K562 (cell line): ENCODE data around the gene VRK2. TPM values are rescaled to one million over a fixed set of nuclear protein-coding genes. Genes with fewer than 3 reads are reported as not detected.

Experiments
- ATAC-seq: fragments of 200-7000 bp; cut with Tn5 transposase; 3 replicates; pipeline ENCODE4 v1.9.1; 2020; ENCODE audit warnings: moderate library complexity
- BruUV-seq: library from RNA; stranded (reverse); fragments of 400-500 nt; replicated peaks from 2 replicates; lab custom pipeline; 2021; lab: Mats Ljungman, UMichigan
- CTCF ChIA-PET: fragments of 300-600 bp; formaldehyde crosslinking; extraction: SDS; loops from one replicate; lab custom pipeline; 2021; ENCODE audit warnings: low intra/inter-chr PET ratio; lab: Yijun Ruan, JAX
- POLR2A ChIA-PET: fragments of 300-600, 350-650 bp; sonication (Branson Sonifier 250); formaldehyde crosslinking; extraction: SDS; loops from one replicate; lab custom pipeline; 2021; ENCODE audit warnings: antibody characterized with exemption, inconsistent platforms; lab: Yijun Ruan, JAX
- DNase-seq, 4 experiments: peaks; one replicate each; pipeline versions ENCODE4 v3.0.0 to v3.0.0-alpha.2; 2011 to 2018; ENCODE audit warnings: low spot score in 3 of 4, mixed read lengths in 3 of 4; ENCODE audit errors: extremely low read depth in 1 of 4
- FAIRE-seq: peaks from 2 replicates; lab custom pipeline; 2011; peaks lifted over from hg19 to GRCh38; lab: Jason Lieb, UNC
- H2AFZ ChIP-seq: 2 replicates; pipeline ENCODE4 v1.6.0; 2011; ENCODE audit warnings: low read depth, low read length, control low read depth, inconsistent platforms
- H3K27ac ChIP-seq: fragments of 200-600 bp; 3 replicates; pipeline ENCODE4 v1.8.0; 2011; ENCODE audit warnings: low read depth, mild to moderate bottlenecking, control low read depth, inconsistent platforms, low read length, moderate library complexity, mixed read lengths; ENCODE audit errors: extremely low read depth
- H3K27me3 ChIP-seq, 2 experiments: fragments of 300-600 bp in 1 of 2; 2 replicates in 1 of 2; 3 replicates in 1 of 2; pipeline versions ENCODE4 v1.6.0 to v1.8.0; 2011; ENCODE audit warnings: inconsistent platforms in 2 of 2, low read length in 2 of 2, mild to moderate bottlenecking in 1 of 2, mixed read lengths in 1 of 2, moderate library complexity in 1 of 2; ENCODE audit not compliant: control insufficient read depth in 2 of 2, insufficient read depth in 2 of 2
- H3K36me3 ChIP-seq: fragments of 300-600 bp; 3 replicates; pipeline ENCODE4 v1.8.0; 2011; ENCODE audit warnings: mild to moderate bottlenecking, low read length, inconsistent platforms; ENCODE audit not compliant: control insufficient read depth, insufficient read depth
- H3K4me1 ChIP-seq, 2 experiments: fragments of 200-600 bp in 1 of 2; replicated peaks in 1 of 2; 2 replicates in 1 of 2; 3 replicates in 1 of 2; pipeline versions ENCODE4 v1.5.1 to v1.8.0; 2011; ENCODE audit warnings: inconsistent platforms in 2 of 2, low read length in 2 of 2, mild to moderate bottlenecking in 1 of 2, mixed read lengths in 1 of 2, moderate library complexity in 1 of 2; ENCODE audit not compliant: control insufficient read depth in 2 of 2, insufficient read depth in 2 of 2
- H3K4me2 ChIP-seq: 2 replicates; pipeline ENCODE4 v1.6.1; 2011; ENCODE audit warnings: low read length, control low read depth, inconsistent platforms, mixed read lengths; ENCODE audit not compliant: insufficient read depth
- H3K4me3 ChIP-seq: fragments of 200-600 bp; sonication (generic), shearing (Covaris generic); 2 replicates; pipeline ENCODE4 v1.5.1; 2016; ENCODE audit warnings: control low read depth, inconsistent platforms
- H3K79me2 ChIP-seq: fragments of 200-600 bp; 3 replicates; pipeline ENCODE4 v1.8.0; 2011; ENCODE audit warnings: low read length, inconsistent platforms; ENCODE audit not compliant: control insufficient read depth, insufficient read depth
- H3K9ac ChIP-seq, 2 experiments: 2 replicates each; pipeline versions ENCODE4 v1.6.0 to v1.6.1; 2011; ENCODE audit warnings: low read depth in 2 of 2, low read length in 2 of 2, control low read depth in 1 of 2, inconsistent platforms in 1 of 2, mild to moderate bottlenecking in 1 of 2, mixed read lengths in 1 of 2; ENCODE audit not compliant: insufficient read depth in 1 of 2
- H3K9me1 ChIP-seq: one replicate; pipeline ENCODE4 v1.6.0; 2011; ENCODE audit warnings: inconsistent platforms, mild to moderate bottlenecking, low read length, moderate library complexity; ENCODE audit not compliant: control insufficient read depth, insufficient read depth
- H3K9me3 ChIP-seq: replicated peaks from 2 replicates; pipeline ENCODE4 v1.5.1; 2011; ENCODE audit warnings: low read depth, low read length, inconsistent platforms; ENCODE audit not compliant: control insufficient read depth, insufficient read depth
- H4K20me1 ChIP-seq: replicated peaks from 2 replicates; pipeline ENCODE4 v1.6.1; 2011; ENCODE audit warnings: low read length, inconsistent platforms, mixed read lengths; ENCODE audit not compliant: control insufficient read depth, insufficient read depth
- ARID1B ChIP-seq: fragments of 450-650 bp; IDR thresholded peaks from 2 replicates; pipeline ENCODE4 v1.6.1; 2016; ENCODE audit warnings: antibody characterized with exemption, mild to moderate bottlenecking, inconsistent platforms
- ATF7 ChIP-seq: fragments of 450-650 bp; IDR thresholded peaks from 2 replicates; pipeline ENCODE4 v1.7.1; 2014; ENCODE audit warnings: mild to moderate bottlenecking, moderate library complexity
- BHLHE40 ChIP-seq: IDR thresholded peaks from 2 replicates; pipeline ENCODE4 v1.6.1; 2011; ENCODE audit warnings: low read length, improper control_type of control experiment
- FOS ChIP-seq: IDR thresholded peaks from 3 replicates; pipeline ENCODE4 v1.6.1; 2011; ENCODE audit not compliant: insufficient read length; ENCODE audit errors: extremely low read depth
- FOSL1 ChIP-seq: fragments of 200-800 bp; sonication (Bioruptor generic); conservative IDR thresholded peaks from 2 replicates; pipeline ENCODE4 v1.6.1; 2016; ENCODE audit warnings: missing genetic modification characterization, missing compliant biosample characterization
- FUS ChIP-seq: fragments of 200-400 bp; formaldehyde crosslinking; optimal IDR thresholded peaks from 2 replicates; pipeline ENCODE3; 2017; ENCODE audit warnings: low read depth, low read length
- GABPA ChIP-seq: fragments of 200-800 bp; sonication (Bioruptor generic); conservative IDR thresholded peaks from 2 replicates; pipeline ENCODE4 v1.6.1; 2016; ENCODE audit warnings: low read depth, missing genetic modification characterization, missing compliant biosample characterization
- PCBP1 ChIP-seq: fragments of 200-400 bp; formaldehyde crosslinking; IDR thresholded peaks from 2 replicates; pipeline ENCODE4 v1.6.1; 2018; ENCODE audit warnings: mild to moderate bottlenecking, low read depth, low read length; ENCODE audit not compliant: poor library complexity, severe bottlenecking
- SNAPC5 ChIP-seq: fragments of 250-450 bp; sonication (Bioruptor Pico); IDR thresholded peaks from 2 replicates; pipeline ENCODE4 v1.8.0; 2021; ENCODE audit warnings: moderate library complexity, mild to moderate bottlenecking, inconsistent platforms
- SNRNP70 ChIP-seq: fragments of 200-400 bp; formaldehyde crosslinking; optimal IDR thresholded peaks from 2 replicates; pipeline ENCODE3; 2017; ENCODE audit warnings: low read depth, low read length
- SUPT5H ChIP-seq: fragments of 450-650 bp; IDR thresholded peaks from 2 replicates; pipeline ENCODE4 v1.6.1; 2016
- ZEB2 ChIP-seq: fragments of 450-650 bp; IDR thresholded peaks from 2 replicates; pipeline ENCODE4 v1.6.1; 2016
- ZFX ChIP-seq: sonication (generic); formaldehyde crosslinking; IDR thresholded peaks from 2 replicates; pipeline ENCODE4 v1.8.0; 2022; ENCODE audit warnings: mild to moderate bottlenecking, missing genetic modification reagents, moderate library complexity
- ZNF174 ChIP-seq: fragments of 250-450 bp; sonication (Bioruptor Pico); IDR thresholded peaks from 2 replicates; pipeline ENCODE4 v1.4.0; 2020; ENCODE audit warnings: mild to moderate bottlenecking
- WGBS: fragments of 100-300 bp; shearing (Covaris generic); methylation state at CpG from one replicate; pipeline ENCODE4 v1.1.6; 2016; ENCODE audit warnings: low coverage, mixed read lengths; ENCODE audit not compliant: insufficient coverage; ENCODE audit errors: missing lambda C conversion rate; 5-methylcytosine and 5-hydroxymethylcytosine counted together
- in situ Hi-C: fragments of 300-500 bp; cut with MboI; formaldehyde crosslinking; loops from 4 replicates; pipeline ENCODE4 v1.15.0; 2018; ENCODE audit warnings: inconsistent platforms, mixed read lengths
- intact Hi-C: fragments of 100-400 bp; cut with micrococcal nuclease; formaldehyde crosslinking; loops from 2 replicates; pipeline ENCODE4 v1.14.2; 2022
- polyA plus RNA-seq, 8 experiments: library from polyadenylated mRNA; depleted of rRNA in 4 of 8; stranded (reverse) in 5 of 8; unstranded in 3 of 8; fragments of >200 nt; fragmentation: Nextera tagmentation in 2 of 8; fragmentation: Illumina TruSeq in 1 of 8; extraction: Ambion mirVana in 2 of 8; extraction: Trizol in 1 of 8; gene quantifications; 2 replicates each; pipeline versions ENCODE4 v1.2.1 to v1.2.3, GENCODE V29; 2011 to 2014; ENCODE audit warnings: inconsistent platforms in 1 of 8, missing spikeins in 1 of 8
- total RNA-seq, 7 experiments: library from RNA; depleted of rRNA in 6 of 7; stranded (reverse); fragments of >200 nt in 6 of 7; fragmentation: Illumina TruSeq in 2 of 7; extraction: Trizol in 2 of 7; gene quantifications; 2 replicates each; pipeline versions ENCODE4 v1.2.1 to v1.2.3, GENCODE V29; 2011 to 2021; ENCODE audit warnings: low replicate concordance in 1 of 7
- TF ChIP-seq, protein P1 (sequence below): fragments of 250-450 bp; sonication (Bioruptor Pico); IDR thresholded peaks from 2 replicates; pipeline ENCODE4 v1.5.0; 2020; ENCODE audit warnings: mild to moderate bottlenecking, borderline replicate concordance
- TF ChIP-seq, protein P2 (sequence below): fragments of 250-450 bp; sonication (Bioruptor Pico); IDR thresholded peaks from 2 replicates; pipeline ENCODE4 v1.8.0; 2022; ENCODE audit warnings: inconsistent platforms

VRK2 gene
- total and polyA plus RNA-seq, 9 of the 15 experiments (the other 6 are each of a cell fraction or from before 2014, with no cell fraction given), result 22.6 to 49.2 (median 36.2) TPM

DNA sequence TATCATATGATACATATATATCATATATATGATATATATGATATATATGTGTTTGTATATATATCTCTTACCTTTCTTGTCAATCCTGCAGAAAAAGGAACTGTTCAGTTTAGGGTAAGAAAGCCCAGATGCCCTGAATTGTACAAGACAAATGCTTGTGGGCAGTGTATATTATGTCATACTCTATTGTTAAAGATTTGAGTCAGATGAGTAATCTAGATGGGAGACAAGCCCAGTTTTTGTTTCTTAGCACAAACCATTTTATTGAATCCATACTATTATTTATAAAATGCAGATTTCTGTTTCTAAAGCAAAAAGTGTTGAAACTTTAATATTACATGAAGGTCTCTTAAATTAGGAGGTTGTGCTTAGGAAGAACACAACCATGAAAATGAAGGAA, 90.6 kb downstream of the VRK2 start:
- DNase-seq (no peak), FAIRE-seq (no peak), ATAC-seq (no peak)
- no peaks in the 10 kb centered on the region for H4K20me1 ChIP-seq
- no peak overlapping the region for H3K4me3 ChIP-seq
- ChIA-PET POLR2A (no interaction called here), CTCF (no interaction called here)
- TF ChIP-seq GABPA (tag) (no peak), BHLHE40 (no peak), FOS (no peak), PCBP1 (no peak), ZEB2 (no peak), ZNF174 (CRISPR knock-in tag) (no peak)
- in situ Hi-C loops, result no loop called here
- H3K9me3 ChIP-seq, result no peaks in the 10 kb centered on the region
- no peak overlapping the region for H2AFZ ChIP-seq
- H3K36me3 ChIP-seq, result peaks cover 16% of the 10 kb centered on the region; the same call in 2 of the 3 replicates
- H3K9ac ChIP-seq, result no peak overlapping the region
- no peak overlapping the region for H3K27ac ChIP-seq
- BruUV-seq, result no TSS peak
- no peaks in the 10 kb centered on the region for H3K79me2 ChIP-seq
- no peaks in the 10 kb centered on the region for H3K27me3 ChIP-seq
- H3K4me1 ChIP-seq, result no peaks in the 10 kb centered on the region
- intact Hi-C loops, result no loop called here
- H3K9me1 ChIP-seq, result no peaks in the 10 kb centered on the region
- H3K4me2 ChIP-seq, result no peak overlapping the region

GRCh38 chr2:58137856-58138255, 91.2 kb downstream of the VRK2 start:
- Histone ChIP-seq H3K9me1 (no peaks in the 10 kb centered on the region), H3K4me1 (no peaks in the 10 kb centered on the region), H3K9me3 (no peaks in the 10 kb centered on the region), H3K79me2 (no peaks in the 10 kb centered on the region), H4K20me1 (no peaks in the 10 kb centered on the region), H2AFZ (no peak overlapping the region), H3K4me3 (no peak overlapping the region), H3K4me2 (no peak overlapping the region), H3K27me3 (no peaks in the 10 kb centered on the region), H3K9ac (no peak overlapping the region), H3K36me3 (peaks cover 15% of the 10 kb centered on the region; the same call in 2 of the 3 replicates), H3K27ac (no peak overlapping the region)
- no TSS peak for BruUV-seq
- FAIRE-seq (no peak), ATAC-seq (no peak), DNase-seq (no peak)
- POLR2A ChIA-PET, result no interaction called here
- 93% methylated on average over 1 of the region's 1 CpG for WGBS
- in situ Hi-C loops, result no loop called here
- CTCF ChIA-PET, result no interaction called here
- intact Hi-C loops, result no loop called here
- TF ChIP-seq SUPT5H, result no peak
- TF ChIP-seq ATF7, result no peak
- no peak for TF ChIP-seq SNRNP70
- TF ChIP-seq SNAPC5 (CRISPR knock-in tag), result no peak
- TF ChIP-seq FOSL1, result no peak
- TF ChIP-seq ZFX, result no peak
- TF ChIP-seq ARID1B, result no peak
- TF ChIP-seq, protein P1, sequence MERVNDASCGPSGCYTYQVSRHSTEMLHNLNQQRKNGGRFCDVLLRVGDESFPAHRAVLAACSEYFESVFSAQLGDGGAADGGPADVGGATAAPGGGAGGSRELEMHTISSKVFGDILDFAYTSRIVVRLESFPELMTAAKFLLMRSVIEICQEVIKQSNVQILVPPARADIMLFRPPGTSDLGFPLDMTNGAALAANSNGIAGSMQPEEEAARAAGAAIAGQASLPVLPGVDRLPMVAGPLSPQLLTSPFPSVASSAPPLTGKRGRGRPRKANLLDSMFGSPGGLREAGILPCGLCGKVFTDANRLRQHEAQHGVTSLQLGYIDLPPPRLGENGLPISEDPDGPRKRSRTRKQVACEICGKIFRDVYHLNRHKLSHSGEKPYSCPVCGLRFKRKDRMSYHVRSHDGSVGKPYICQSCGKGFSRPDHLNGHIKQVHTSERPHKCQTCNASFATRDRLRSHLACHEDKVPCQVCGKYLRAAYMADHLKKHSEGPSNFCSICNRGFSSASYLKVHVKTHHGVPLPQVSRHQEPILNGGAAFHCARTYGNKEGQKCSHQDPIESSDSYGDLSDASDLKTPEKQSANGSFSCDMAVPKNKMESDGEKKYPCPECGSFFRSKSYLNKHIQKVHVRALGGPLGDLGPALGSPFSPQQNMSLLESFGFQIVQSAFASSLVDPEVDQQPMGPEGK (CRISPR knock-in tag), result no peak
- TF ChIP-seq, protein P2, sequence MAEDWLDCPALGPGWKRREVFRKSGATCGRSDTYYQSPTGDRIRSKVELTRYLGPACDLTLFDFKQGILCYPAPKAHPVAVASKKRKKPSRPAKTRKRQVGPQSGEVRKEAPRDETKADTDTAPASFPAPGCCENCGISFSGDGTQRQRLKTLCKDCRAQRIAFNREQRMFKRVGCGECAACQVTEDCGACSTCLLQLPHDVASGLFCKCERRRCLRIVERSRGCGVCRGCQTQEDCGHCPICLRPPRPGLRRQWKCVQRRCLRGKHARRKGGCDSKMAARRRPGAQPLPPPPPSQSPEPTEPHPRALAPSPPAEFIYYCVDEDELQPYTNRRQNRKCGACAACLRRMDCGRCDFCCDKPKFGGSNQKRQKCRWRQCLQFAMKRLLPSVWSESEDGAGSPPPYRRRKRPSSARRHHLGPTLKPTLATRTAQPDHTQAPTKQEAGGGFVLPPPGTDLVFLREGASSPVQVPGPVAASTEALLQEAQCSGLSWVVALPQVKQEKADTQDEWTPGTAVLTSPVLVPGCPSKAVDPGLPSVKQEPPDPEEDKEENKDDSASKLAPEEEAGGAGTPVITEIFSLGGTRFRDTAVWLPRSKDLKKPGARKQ, result no peak
- no peak for TF ChIP-seq FUS
